NOMO-1 treated with dmso at 0.1 percent for 144 hours (cell line): Measurements from ENCODE around the gene ANKRD40.
"Not testable (repeated sequence)": the region's sequence is repeated elsewhere in the genome, so short reads cannot be mapped to it uniquely, and the experiment has no call there.

ENCODE experiments used
- DNase-seq: peaks from one replicate; lab custom pipeline; 2025; ENCODE audit not compliant: unreplicated experiment; lab: John Stamatoyannopoulos, UW

The ANKRD40 gene, protein sequence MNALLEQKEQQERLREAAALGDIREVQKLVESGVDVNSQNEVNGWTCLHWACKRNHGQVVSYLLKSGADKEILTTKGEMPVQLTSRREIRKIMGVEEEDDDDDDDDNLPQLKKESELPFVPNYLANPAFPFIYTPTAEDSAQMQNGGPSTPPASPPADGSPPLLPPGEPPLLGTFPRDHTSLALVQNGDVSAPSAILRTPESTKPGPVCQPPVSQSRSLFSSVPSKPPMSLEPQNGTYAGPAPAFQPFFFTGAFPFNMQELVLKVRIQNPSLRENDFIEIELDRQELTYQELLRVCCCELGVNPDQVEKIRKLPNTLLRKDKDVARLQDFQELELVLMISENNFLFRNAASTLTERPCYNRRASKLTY

DNA sequence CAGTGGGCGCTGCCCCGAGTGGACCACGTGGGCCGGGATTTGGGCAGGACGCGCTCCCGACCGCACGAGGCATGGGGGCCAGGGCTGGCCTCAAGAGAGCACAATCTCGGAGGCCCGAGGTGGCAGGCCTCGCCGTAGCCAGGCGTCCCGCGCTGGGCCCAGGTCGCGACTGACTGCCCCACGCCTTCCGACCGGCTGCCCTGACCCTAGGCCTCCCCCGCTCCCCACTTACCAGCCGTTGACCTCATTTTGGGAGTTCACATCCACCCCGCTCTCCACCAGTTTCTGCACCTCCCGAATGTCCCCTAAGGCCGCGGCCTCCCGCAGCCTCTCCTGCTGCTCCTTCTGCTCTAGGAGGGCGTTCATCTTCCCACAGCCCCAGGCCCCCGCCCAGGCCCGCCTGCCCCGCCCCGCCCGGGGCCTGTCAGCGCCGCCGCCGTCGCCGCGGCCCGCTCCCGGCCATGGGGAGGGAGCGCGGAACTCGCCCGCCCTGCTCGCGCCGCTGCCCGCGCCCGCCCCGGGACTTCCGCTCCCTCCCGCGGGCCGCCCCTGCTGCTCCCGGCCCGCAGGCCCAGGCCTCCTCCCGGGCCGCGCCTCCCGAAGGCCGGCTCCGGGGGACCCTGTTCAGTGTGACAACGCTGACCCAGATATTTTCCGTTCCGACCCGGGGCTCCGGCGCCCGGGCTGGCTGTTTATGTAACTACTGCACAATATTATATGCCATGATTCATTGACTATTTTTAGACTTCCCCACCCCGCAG, at the start of gene ANKRD40:
Gene ANKRD40 (minus strand): TSS at position 626 of the 761 bp plus-strand sequence. CDS start 260 bp downstream, at position 366.
- DNase-seq, result peak; percentile 89

DNA sequence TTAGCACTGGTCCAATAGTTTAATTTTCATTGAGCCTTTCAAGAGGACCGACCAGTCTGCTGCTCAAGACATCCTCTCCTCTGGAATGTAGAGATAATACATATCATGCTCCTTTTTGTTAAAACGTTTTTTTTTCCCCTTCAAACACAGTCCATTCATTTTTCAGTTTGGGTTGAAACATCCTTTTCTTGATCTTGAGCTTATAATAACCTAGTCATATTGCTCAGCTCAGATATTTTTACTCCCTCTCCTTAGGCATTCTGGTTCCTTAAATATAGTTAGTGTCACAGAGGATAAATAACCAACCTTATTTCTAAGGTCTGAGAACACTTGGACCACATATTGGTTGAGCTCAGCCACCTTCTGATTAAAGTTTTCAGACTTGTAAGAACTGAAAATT, 46.8 kb upstream of the ANKRD40 start:
- no peak for DNase-seq

DNA sequence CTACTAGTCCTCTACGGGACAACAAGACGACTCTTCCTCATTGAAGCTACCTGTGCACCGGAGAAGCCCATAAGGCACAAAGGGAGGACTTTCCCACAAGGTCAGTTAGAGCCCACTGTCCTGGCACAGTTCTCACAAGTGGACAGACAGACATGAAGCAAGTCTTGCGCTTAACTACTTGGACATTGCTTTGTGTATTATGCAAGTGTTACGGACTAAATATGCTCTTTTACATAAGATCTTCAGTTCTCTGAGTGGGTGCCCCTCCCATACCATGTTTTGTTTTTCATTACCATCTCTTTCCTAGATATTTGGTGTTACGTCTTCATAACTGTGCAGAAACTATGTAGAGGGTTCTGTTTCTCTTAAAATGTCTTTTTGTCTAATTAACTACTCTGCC, 41.5 kb upstream of the ANKRD40 start:
- DNase-seq, result no peak

DNA sequence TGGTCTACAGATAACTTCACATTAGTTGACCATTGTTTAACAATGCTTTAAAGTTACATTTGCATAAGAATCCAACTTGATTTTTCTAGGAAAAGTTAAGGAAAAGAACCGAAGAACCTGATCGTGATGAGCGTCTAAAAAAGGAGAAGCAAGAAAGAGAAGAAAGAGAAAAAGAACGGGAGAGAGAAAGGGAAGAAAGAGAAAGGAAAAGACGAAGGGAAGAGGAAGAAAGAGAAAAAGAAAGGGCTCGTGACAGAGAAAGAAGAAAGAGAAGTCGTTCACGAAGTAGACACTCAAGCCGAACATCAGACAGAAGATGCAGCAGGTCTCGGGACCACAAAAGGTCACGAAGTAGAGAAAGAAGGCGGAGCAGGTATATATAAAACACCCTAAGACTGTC, 37.9 kb upstream of the ANKRD40 start:
- DNase-seq, result no peak

DNA sequence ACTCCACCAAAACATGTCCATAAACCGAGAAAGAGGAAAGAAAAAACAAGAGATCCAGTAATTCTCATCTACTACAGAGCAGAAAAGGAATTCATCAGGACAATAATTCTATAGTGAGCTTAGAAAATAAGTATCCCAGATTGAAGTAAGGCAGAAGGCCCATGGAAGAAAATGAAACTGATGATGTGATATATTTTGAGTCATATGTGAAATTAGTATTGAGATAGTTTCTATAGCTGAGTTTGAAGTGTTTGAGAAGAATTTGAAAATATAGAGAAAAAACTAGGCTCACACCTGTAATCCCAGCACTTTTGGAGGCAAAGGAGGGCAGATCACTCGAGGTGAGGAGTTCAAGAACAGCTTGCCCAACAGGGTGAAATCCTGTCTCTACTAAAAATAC, 31.4 kb upstream of the ANKRD40 start:
- DNase-seq, result no peak

DNA sequence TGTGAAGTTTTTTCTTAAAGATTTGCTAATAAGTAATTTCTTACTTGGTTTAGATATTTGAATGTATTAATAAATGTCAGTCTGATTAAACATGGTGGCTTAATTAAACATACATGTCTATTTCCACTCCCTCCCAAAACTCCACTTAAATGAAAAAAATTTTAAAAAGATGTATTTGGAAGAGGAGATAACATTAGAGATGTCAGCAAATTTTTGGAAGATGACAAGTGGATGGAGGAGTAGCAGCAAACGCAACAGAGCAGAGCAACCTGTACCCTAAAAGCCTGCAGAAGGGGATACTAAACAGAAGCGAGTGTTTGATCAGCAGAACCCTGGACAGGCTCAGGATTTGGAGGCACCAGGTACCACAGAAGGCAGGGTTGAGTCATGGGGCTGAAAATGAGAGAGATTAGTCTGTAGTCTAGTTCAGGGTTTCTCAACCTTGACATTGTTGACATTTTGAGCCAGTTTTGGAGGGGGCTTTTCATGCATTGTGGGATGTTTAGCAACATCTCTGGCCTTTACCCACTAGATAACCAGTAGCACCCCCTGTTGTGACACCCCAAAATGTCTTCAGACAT, 29.5 kb upstream of the ANKRD40 start:
- no peak for DNase-seq

DNA sequence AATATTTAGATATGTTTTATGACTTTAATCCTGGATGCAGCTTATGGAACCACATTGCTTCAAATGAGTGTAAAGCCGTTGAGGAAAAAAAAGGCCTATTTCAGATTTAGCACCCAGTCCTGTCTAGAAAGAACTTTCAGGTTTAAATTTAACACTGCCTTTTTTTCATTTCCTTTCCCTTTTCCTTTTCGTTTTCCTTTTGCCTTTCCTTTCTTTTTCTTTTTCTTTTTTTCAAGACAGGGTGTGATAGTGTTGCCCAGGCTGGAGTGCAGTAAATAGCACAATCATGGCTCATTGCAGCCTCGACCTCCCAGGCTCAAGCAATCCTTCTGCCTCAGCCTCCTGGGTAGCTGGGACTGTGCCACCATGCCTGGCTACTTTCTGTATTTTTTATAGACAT, 27.6 kb upstream of the ANKRD40 start:
- DNase-seq, result no peak

DNA sequence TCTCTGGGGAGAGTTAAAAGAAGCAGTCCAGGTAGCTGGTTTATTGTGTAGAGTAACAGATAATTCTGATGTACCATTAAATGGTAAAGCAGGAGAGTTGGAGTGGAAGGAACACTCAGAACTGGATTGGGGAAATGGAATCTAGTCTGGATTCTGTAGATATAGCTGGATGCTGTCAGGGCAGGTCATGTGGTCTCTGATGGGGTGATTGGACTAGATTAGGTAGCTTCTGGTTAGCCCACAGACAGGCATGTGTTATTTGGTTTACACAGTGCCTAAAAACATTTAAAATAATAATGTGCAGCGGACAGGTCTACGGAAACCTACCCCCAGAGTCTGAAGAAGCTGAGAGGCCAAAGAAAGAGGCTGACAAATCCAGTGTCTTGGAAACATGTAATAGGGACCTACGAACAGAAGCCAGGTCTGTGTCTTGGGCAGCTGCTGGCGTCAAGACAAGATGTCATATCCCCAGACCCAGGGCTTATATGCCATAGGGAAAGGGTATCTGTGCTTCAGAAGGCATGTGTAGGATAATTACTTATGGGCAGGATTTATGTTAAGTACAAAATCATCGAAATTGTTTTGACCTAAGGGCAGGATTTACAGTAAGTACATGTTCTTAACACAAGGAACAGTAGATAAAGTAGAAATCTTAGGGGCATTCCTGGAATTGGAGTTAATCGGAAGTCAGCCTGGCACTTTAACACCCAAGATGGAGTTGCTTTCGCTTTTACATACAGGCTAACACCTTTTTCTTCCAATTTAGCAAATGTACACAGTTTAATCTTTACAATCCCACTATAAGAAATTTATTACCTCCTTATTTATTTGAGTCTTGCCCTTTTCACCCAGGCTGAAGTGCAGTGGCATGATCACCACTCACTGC, 24.1 kb upstream of the ANKRD40 start:
- DNase-seq, result no peak

DNA sequence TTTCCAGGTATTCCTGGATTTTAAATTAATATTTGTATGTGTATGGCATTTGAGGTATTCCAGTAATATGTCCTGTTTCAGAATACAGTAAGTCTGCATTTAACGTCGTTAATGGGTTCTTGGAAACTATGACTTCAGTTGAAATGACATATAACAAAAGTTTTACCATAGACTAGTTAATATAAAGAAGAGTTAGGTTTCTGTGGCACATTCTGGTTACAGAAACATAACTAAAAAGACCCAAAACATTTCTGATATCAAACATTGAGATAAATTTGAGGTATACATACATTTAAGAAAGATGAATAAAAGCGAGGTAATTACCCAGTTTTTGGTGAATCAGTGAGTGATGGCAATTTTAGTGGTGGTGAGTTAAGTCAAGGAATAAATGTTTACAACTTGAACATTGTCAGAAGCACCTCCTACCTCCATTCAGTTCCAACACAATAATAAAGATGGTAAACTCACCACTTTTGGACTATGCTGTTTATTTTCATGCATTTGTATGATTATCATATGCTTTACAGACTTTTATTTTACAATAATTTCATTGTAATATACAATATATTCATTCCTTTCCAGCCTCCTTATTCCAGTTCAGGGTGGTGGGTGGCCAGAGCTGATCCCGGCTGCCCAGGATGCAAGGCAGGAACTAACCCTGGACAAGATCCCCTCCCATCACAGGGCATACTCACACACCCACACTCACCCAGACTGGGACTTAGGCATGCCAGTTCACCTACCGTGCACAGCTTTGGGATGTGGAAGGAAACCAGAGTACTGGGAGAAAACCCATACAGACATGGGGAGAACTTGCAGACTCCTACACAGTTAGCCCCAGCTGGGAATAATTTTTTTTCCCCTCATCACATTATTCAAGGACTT, 21.4 kb upstream of the ANKRD40 start:
- no peak for DNase-seq

DNA sequence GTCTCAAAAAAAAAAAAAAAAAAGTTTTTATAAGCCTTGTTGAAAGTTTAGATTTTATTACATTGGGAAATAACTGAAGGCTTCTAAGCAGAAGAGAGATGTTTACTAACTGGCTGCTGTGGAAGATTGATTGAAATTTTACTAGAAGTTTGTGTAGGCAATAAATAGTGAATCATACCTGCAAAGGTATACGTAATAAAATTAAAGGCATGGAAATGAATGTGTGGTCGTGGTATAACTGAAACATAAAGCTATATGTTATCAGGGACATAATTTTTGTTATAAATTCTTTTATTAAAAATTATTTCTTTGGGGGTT, 20.4 kb upstream of the ANKRD40 start:
- DNase-seq, result no peak

DNA sequence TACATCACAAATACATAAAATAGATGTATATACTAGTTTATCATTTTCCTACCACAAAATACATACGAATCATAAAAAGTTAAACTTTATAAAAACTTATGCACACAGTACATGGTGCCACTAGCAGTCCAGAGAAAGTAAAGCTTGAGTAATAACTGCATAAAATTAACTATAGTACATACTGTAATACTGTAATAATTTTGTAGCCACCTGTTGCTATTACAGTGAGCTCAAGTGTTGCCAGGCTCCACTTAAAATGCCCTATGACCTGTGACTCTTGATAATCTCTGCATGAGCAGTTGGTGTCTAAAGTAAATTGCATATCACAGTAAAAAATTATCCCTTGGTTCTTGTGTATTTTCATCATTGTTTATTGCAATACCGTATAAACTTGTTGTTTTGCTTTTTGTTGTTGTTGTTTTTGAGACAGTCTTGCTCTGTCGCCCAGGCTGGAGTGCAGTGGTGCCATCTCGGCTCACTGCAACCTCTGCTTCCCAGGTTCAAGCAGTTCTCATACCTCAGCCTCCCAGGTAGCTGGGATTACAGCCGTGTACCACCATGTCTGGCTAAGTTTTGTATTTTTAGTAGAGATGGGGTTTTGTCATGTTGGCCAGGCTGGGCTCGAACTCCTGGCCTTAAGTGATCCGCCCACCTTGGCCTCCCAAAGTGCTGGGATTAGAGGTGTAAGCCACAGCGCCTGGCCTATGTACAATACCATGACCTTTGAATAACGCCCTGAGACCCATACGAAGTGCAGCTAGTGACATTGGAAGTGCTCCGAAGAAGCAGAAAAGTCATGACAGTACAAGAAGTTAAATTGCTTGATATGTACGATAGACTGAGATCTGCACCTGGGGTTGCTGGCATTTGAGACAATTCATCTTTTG, 18.3 kb upstream of the ANKRD40 start:
- no peak for DNase-seq

DNA sequence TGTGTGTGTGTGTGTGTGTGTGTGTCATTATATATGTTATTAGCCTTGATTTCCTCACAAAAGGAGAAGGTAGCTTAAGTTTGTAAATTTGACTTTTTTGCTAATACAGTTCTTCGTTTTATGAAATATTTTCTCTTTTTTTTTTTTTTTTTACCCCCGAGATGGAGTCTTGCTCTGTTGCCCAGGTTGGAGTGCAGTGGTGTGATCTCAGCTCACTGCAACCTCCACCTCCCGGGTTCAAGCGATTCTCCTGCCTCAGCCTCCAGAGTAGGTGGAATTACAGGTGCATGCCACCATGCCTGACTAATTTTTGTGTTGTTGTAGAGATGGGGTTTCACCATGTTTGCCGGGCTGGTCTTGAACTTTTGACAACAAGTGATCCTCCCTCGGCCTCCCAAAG, 16.9 kb upstream of the ANKRD40 start:
- not testable (repeated sequence) for DNase-seq

DNA sequence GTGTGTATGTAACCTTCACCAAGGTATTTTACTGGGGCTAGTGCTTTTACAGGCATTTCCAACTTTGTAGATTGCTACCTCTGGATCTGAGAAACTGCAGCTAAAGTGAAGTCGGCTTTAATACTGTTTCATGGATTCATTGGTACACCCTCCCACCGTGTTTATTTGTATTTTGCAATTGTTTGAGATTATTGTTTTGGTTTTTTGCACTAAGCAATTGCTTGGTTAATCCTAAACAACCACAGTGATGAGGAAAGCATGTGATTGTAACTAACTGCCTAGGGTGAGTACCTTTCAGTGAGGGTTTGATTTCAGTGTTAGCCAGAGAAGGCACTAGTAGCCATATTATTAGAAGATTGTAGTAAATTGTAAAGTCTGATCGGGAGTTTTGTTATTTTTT, 15.0 kb upstream of the ANKRD40 start:
- no peak for DNase-seq

DNA sequence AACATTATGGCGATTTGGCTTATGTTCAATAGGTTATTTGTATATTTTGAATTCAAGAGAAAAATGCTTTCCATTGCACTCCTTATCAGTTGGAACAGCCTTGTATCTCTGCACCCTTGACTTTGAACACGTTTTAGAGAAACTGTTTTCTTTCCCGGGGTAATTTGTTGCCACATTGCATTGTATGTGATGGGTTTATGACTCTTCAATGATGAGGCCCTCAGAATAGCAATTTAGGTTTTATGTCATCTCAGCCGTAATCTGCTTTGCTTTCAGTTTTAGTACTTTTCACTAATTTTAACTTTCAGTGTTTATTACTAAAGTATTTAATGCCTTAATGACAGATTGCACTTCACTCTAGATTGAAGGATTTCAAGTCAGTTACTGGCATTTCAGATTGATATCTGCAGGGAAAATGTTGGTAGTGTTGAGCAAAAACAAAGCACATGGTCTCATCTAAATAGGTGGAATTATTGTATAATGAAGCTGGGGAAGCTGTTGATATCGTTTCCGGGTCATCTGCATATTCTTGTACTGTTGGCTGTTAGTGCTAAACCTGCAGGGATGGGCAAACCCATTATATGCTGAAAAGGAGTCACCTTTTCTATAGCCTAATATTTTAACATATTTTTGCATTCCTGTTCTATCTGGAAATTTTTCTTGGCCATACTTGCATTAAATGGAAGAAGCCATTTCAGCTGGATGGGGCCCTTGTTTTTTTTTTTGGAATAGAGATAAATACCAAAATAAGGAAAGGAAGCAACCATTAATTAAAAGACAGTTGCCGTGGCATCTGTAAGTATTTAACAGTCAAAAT, 13.7 kb upstream of the ANKRD40 start:
- peak; percentile 6 for DNase-seq

DNA sequence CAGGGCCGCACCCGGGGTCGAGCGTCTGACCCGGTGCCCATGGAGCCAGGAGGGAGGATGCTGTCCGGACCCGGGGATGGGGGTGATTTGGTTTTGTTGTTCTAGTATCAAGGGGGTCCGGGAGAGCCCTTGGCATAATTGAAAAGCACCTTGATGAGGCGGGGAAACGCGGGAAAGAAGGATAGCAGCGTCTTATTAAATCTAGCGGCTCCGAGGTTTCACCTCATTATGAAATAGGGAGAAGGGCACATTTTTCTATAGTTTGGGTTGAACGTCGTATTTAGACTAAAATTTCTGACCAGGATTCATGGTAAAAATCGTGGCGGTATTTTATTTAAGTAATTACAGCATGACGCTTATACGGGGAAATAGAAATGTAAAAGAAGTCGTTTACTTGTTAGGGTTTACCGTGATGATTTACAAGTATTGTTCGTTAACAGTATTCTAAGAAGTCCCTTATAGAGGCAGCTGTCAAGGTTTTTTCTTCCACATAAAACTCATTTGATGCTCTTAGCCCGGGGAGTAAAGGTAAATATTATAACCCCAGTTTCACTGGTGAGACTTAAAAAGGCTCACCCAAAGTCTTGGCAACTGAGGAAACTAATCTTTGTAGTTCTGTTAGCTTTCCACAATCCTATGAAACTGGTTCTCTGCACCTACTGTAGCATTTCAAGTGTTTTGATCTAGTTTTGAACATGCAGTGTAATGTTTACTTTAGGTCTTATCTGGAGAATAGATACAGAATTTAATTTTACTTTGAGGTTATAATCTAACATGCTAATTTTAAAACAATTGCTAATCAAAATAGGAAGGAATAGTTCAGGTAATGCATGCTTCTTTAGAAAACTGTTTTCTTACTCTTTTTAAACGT, 12.4 kb upstream of the ANKRD40 start:
- no peak for DNase-seq

DNA sequence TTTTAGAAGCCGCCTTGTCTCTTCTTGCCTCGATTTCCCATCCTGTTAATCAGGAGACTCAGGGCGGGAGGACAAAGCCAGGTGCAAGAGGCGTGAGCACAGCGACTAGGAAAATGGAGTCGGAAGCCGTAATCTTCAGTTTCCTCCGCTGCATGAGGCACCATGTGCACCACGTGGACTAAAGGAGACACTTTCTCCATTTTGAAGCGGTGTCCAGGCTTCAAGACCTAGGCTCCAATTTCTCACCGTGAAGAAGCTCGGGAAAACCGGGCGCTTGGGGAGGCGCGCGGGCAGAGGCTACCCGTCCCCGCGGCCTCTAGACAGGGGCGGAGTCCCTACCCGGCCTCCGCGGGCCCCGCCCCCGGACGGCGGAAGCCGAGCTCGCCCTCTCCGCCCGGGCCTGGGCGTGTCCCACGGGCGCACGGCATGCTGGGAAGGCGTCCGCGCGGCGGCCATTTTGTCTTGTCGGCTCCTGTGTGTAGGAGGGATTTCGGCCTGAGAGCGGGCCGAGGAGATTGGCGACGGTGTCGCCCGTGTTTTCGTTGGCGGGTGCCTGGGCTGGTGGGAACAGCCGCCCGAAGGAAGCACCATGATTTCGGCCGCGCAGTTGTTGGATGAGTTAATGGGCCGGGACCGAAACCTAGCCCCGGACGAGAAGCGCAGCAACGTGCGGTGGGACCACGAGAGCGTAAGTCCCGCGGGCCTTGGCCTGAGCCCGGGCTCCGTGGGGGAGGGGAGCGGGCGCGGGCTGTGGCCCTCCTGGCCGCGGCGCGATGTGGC, 11.6 kb upstream of the ANKRD40 start, which contains the start of gene LUC7L3:
Gene LUC7L3 (plus strand): TSS at position 460 of the 780 bp plus-strand sequence. CDS start 130 bp downstream, at position 590.
- peak; percentile 91 for DNase-seq

DNA sequence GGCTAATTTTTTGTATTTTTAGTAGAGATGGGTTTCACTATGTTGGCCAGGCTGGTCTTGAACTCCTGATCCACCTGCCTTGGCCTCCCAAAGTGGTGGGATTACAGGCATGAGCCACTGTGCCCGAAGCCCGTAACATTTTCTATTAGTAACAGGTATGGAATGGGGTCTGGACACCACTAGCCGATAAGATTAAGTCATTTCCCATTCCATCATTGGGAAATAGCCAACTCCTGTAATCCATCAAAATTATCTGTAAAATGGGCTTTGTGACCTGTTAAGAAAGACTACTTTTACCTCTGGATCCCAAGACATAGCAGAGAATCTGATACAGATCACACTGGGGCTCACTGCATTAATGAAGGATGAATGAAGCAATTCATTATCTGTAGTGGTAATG, 7.8 kb upstream of the ANKRD40 start:
- DNase-seq, result no peak
